IPS-20b (cell line): ENCODE measurements around the gene DHX16.
A peak's percentile ranks its signal among the peaks of the same experiment; 100 is the strongest.
"Not testable (repeated sequence)": the region's sequence is repeated elsewhere in the genome, so short reads cannot be mapped to it uniquely, and the experiment has no call there.

Source experiments
- H3K27ac ChIP-seq: one replicate; pipeline ENCODE4 v1.5.1; 2013; ENCODE audit warnings: low read length
- H3K27me3 ChIP-seq: 2 replicates; pipeline ENCODE4 v1.6.1; 2013; ENCODE audit warnings: mild to moderate bottlenecking, low read length, inconsistent platforms; ENCODE audit not compliant: insufficient read depth
- H3K36me3 ChIP-seq: 2 replicates; pipeline ENCODE4 v1.6.1; 2013; ENCODE audit warnings: low read depth, mild to moderate bottlenecking, inconsistent platforms, low read length, moderate library complexity; ENCODE audit not compliant: insufficient read depth
- H3K4me1 ChIP-seq: 2 replicates; pipeline ENCODE4 v1.6.1; 2013; ENCODE audit warnings: mild to moderate bottlenecking, control low read depth, inconsistent platforms, low read length, moderate library complexity; ENCODE audit not compliant: insufficient read depth
- H3K4me3 ChIP-seq: 2 replicates; pipeline ENCODE4 v1.5.1; 2013; ENCODE audit warnings: mild to moderate bottlenecking, low read length, inconsistent platforms
- H3K9ac ChIP-seq: 2 replicates; pipeline ENCODE4 v1.6.1; 2013; ENCODE audit warnings: low read depth, mild to moderate bottlenecking, inconsistent platforms, low read length, moderate library complexity
- H3K9me3 ChIP-seq: 2 replicates; pipeline ENCODE4 v1.6.1; 2013; ENCODE audit warnings: mild to moderate bottlenecking, low read depth, low read length, inconsistent platforms; ENCODE audit not compliant: insufficient read depth

The DHX16 gene

DNA sequence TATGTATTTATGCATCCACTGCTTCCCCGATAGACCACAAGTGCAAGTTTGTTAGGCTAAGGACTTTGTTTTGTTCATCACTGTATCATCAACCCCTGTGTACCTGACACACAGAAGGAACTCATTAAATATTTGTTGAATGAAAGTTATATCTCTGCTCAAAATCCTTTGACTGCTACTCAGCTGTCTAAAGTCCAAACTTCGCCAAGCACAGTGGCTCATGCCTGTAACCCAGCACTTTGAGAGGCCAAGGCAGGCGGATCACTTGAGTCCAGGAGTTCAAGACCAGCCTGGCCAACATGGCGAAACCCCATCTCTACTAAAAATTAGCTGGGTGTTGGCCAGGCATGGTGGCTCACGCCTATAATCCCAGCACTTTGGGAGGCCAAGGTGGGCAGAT lies 14.9 kb downstream of the DHX16 start:
- not testable (repeated sequence) for H3K4me3 ChIP-seq, H3K27ac ChIP-seq, H3K27me3 ChIP-seq, H3K9ac ChIP-seq, H3K4me1 ChIP-seq, H3K9me3 ChIP-seq
- peaks cover 88% of the 10 kb centered on the region for H3K36me3 ChIP-seq

DNA sequence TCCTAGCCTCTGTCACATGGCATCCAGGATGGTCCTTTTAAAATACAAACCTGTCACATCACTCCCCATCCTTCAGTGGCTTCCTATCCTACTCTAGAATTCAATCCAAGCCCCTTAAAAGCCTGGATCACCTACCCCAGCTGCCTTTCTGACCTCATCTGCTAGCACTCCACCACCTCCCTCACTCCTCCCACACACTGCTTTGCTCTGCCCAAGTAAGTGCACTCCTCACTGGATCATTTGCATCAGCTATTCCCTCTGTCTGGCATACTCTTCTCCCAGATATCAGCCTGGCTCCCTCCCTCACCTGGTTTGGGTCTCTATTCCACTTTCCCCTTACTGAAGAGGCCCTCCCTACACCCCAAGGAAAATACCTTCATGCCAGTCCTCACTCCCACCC lies 15.4 kb downstream of the DHX16 start:
- H3K9ac ChIP-seq = no peak overlapping the region
- H3K4me3 ChIP-seq = no peak overlapping the region
- no peaks in the 10 kb centered on the region for H3K4me1 ChIP-seq
- no peaks in the 10 kb centered on the region for H3K27me3 ChIP-seq
- H3K36me3 ChIP-seq = peaks cover 88% of the 10 kb centered on the region
- H3K9me3 ChIP-seq = no peaks in the 10 kb centered on the region
- no peak overlapping the region for H3K27ac ChIP-seq

GRCh38 chr6:30656513-30656912 lies 16.3 kb downstream of the DHX16 start:
- H3K36me3 ChIP-seq = peaks cover 88% of the 10 kb centered on the region
- H3K9ac ChIP-seq = no peak overlapping the region

DNA sequence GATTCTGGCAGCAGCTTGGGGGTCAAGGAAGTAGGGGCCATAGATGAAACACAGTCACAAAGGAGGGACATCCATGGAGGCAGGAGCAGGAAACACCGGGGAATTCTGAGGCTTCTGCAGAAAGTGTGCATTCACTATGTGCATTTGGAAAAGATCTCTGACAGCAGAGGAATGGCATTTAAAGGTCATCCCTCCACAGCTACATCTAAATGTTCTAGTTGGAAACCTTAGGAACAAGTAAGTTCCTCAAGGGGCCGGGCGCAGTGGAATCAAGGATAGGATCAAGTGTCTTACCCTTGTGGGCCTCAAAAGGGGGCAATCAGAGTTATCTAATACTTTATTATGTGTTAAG lies 17.1 kb downstream of the DHX16 start:
- no peaks in the 10 kb centered on the region for H3K4me1 ChIP-seq
- no peak overlapping the region for H3K27ac ChIP-seq
- H3K4me3 ChIP-seq = no peak overlapping the region
- no peak overlapping the region for H3K9ac ChIP-seq
- H3K9me3 ChIP-seq = no peaks in the 10 kb centered on the region
- H3K27me3 ChIP-seq = no peaks in the 10 kb centered on the region
- H3K36me3 ChIP-seq = peaks cover 92% of the 10 kb centered on the region

More at GRCh38 chr6:30656513-30656912, 16.3 kb downstream of the DHX16 start:
- H3K4me1 ChIP-seq = no peaks in the 10 kb centered on the region
- H3K27ac ChIP-seq = no peak overlapping the region
- H3K4me3 ChIP-seq = no peak overlapping the region
- no peaks in the 10 kb centered on the region for H3K27me3 ChIP-seq
- H3K9me3 ChIP-seq = no peaks in the 10 kb centered on the region

DNA sequence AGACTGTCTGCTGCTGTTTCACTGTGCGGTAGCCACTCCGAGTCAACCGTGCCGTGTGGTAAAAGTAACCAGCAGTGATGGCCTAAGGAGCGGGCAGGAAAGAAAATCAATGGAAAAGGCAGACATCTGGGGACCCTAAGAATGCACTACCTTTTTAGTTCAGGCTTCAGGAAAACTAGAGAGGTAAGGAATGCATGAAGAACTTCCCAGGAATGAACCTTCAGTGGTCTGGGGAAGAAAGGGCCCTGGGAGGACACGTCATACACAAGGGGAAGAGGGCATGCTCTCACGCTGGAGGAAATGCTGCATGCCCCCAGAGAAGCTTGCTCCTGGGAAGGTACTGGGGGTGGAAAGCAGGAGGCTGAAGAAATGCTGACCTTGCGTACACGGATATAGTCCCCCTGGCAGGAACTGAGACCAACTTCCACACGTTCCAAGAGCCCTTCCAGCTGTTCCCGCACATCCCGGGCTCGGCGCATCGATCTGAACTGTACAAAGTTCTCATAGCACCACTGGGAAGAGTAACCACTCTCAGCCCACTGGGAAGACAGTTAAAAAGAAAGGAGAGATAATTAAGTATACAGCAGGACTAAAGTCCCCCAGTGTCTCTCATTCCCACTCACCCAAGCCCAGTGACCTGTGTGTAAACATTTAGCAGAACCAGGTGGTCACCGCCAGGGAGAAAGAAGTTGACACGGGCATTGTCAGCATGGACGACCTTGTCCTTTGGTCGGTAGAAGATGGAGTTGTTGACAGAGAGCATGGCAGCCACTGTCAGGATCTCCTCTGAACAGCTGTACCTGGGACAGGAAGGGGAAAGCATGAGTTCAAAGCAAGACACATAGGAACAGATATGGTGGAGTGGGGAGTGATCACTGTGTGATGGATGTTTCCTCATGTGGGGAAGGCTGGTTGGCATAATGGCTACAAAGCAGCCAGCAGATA lies 17.7 kb downstream of the DHX16 start:
- no peaks in the 10 kb centered on the region for H3K27me3 ChIP-seq
- H3K4me3 ChIP-seq = no peak overlapping the region
- no peak overlapping the region for H3K27ac ChIP-seq
- H3K4me1 ChIP-seq = no peaks in the 10 kb centered on the region
- H3K36me3 ChIP-seq = peaks cover 89% of the 10 kb centered on the region
- H3K9me3 ChIP-seq = no peaks in the 10 kb centered on the region
- H3K9ac ChIP-seq = no peak overlapping the region

- H3K36me3 ChIP-seq = peaks cover 60% of the 10 kb centered on the region
- peaks cover under 1% of the 10 kb centered on the region; the same call in 1 of the 2 replicates for H3K4me1 ChIP-seq
- no peak overlapping the region for H3K27ac ChIP-seq
- no peaks in the 10 kb centered on the region for H3K27me3 ChIP-seq
- H3K4me3 ChIP-seq = no peak overlapping the region
- no peak overlapping the region for H3K9ac ChIP-seq
- no peaks in the 10 kb centered on the region for H3K9me3 ChIP-seq
Measured at GRCh38 chr6:30651143-30651542, 21.7 kb downstream of the DHX16 start.

- Histone ChIP-seq H3K9me3 (no peaks in the 10 kb centered on the region), H3K9ac (peak overlapping the region; percentile 92), H3K4me1 (peaks cover 5% of the 10 kb centered on the region; the same call in 1 of the 2 replicates), H3K27me3 (no peaks in the 10 kb centered on the region), H3K36me3 (peaks cover 53% of the 10 kb centered on the region), H3K4me3 (peak overlapping the region; percentile 89), H3K27ac (peak overlapping the region; percentile 87)
Measured at GRCh38 chr6:30647242-30648116, 25.3 kb downstream of the DHX16 start.

- H3K36me3 ChIP-seq = peaks cover 50% of the 10 kb centered on the region
- no peaks in the 10 kb centered on the region for H3K27me3 ChIP-seq
- H3K4me1 ChIP-seq = peaks cover 5% of the 10 kb centered on the region; the same call in 1 of the 2 replicates
- H3K27ac ChIP-seq = peak within 1 kb of the TSS; percentile 87
- peak within 1 kb of the TSS; percentile 89 for H3K4me3 ChIP-seq
- peak within 1 kb of the TSS; percentile 92 for H3K9ac ChIP-seq
- no peaks in the 10 kb centered on the region for H3K9me3 ChIP-seq
Measured at GRCh38 chr6:30646450-30647241, 26.2 kb downstream of the DHX16 start, which contains the start of gene C6orf136. TSS of gene C6orf136 (plus strand) at chr6:30647133. CDS start at chr6:30647232, 99 bp downstream.

GRCh38 chr6:30645989-30646388 lies 26.8 kb downstream of the DHX16 start:
- H3K27ac ChIP-seq = no peak overlapping the region
- H3K9me3 ChIP-seq = no peaks in the 10 kb centered on the region
- peak overlapping the region; percentile 51; the same call in 1 of the 2 replicates for H3K9ac ChIP-seq
- H3K4me3 ChIP-seq = peak overlapping the region; percentile 89
- peaks cover 5% of the 10 kb centered on the region; the same call in 1 of the 2 replicates for H3K4me1 ChIP-seq
- H3K36me3 ChIP-seq = peaks cover 50% of the 10 kb centered on the region
- H3K27me3 ChIP-seq = no peaks in the 10 kb centered on the region

- H3K4me1 ChIP-seq = peaks cover 5% of the 10 kb centered on the region; the same call in 1 of the 2 replicates
- H3K9ac ChIP-seq = no peak overlapping the region
- H3K4me3 ChIP-seq = no peak overlapping the region
- no peak overlapping the region for H3K27ac ChIP-seq
- no peaks in the 10 kb centered on the region for H3K27me3 ChIP-seq
- H3K36me3 ChIP-seq = peaks cover 54% of the 10 kb centered on the region
- no peaks in the 10 kb centered on the region for H3K9me3 ChIP-seq
Measured at GRCh38 chr6:30644769-30645168, 28.0 kb downstream of the DHX16 start.

DNA sequence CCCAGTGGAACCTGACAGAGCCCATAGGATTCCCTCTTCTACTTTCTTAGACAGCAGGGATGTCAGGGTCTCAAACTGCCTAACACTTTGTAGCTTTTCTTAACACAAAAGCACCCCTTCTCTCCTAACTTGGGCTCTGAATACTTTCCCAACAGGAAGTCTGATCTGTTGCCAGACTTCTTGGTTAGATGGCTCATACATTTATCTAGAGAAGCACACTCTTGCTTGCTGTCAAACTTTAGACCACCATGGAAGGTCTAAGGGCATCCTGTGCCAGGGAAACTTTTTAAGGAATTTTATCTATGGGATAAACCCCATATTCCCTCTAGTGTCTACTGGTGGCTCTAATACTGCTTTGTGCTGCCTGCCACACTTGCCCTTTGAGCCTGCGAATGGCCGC lies 29.1 kb downstream of the DHX16 start:
- H3K9ac ChIP-seq = no peak overlapping the region
- H3K27ac ChIP-seq = no peak overlapping the region
- H3K4me3 ChIP-seq = no peak overlapping the region
- peaks cover 5% of the 10 kb centered on the region; the same call in 1 of the 2 replicates for H3K4me1 ChIP-seq
- H3K36me3 ChIP-seq = peaks cover 56% of the 10 kb centered on the region
- no peaks in the 10 kb centered on the region for H3K9me3 ChIP-seq
- no peaks in the 10 kb centered on the region for H3K27me3 ChIP-seq
